ENCODE data around the gene LRP5.

DNA sequence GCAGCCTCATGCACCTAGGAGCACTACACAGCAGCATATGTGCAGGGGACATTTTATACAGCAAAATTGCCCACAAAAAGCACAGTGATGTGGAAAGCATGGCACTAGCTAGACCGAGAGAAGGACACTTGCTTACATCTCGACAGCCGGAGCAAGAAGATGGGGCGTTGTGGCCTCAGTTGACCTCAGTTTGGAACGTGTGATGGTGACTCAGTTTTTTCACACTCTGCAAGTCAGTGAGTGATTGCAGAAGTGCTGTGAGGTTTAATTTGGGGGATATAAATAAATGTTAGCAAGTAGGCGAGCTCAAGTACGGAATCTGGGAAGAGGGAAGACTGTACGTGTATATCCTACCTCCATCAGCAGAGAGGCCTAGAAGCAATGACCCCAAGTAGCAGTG lies 23.3 kb downstream of the LRP5 start:
- TF ChIP-seq, protein P1, sequence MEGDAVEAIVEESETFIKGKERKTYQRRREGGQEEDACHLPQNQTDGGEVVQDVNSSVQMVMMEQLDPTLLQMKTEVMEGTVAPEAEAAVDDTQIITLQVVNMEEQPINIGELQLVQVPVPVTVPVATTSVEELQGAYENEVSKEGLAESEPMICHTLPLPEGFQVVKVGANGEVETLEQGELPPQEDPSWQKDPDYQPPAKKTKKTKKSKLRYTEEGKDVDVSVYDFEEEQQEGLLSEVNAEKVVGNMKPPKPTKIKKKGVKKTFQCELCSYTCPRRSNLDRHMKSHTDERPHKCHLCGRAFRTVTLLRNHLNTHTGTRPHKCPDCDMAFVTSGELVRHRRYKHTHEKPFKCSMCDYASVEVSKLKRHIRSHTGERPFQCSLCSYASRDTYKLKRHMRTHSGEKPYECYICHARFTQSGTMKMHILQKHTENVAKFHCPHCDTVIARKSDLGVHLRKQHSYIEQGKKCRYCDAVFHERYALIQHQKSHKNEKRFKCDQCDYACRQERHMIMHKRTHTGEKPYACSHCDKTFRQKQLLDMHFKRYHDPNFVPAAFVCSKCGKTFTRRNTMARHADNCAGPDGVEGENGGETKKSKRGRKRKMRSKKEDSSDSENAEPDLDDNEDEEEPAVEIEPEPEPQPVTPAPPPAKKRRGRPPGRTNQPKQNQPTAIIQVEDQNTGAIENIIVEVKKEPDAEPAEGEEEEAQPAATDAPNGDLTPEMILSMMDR (IDR thresholded peaks at IDR 0.05) = no peak
- TF ChIP-seq POLR2A (IDR thresholded peaks at IDR 0.05) (no peak), EP300 (IDR thresholded peaks at IDR 0.05) (no peak)
